ENCODE measurements around the gene YLPM1. TPM values are rescaled to one million over a fixed set of nuclear protein-coding genes. Genes with fewer than 3 reads are reported as not detected.

The YLPM1 gene
- total RNA-seq, 1 donor from 2014 or later, result 55.9 TPM

GRCh38 chr14:74832849-74833248, 69.7 kb downstream of the YLPM1 start:
- Histone ChIP-seq H3K27me3 (no peaks in the 10 kb centered on the region), H2AFZ (replicated peaks) (no peak overlapping the region), H3F3A (ENCODE audit: low read depth) (peaks cover 4% of the 10 kb centered on the region), H3K4me3 (no peak overlapping the region), H3K9me3 (ENCODE audit: low read depth) (no peaks in the 10 kb centered on the region), H3K79me2 (ENCODE audit: low read depth) (no peaks in the 10 kb centered on the region), H3K4me2 (no peak overlapping the region), H3K9ac (no peak overlapping the region), H3K4me1 (no peaks in the 10 kb centered on the region), H3K27ac (no peak overlapping the region), H4K20me1 (ENCODE audit: low read depth) (no peaks in the 10 kb centered on the region), H3K36me3 (peaks cover 16% of the 10 kb centered on the region)
- Mint-ChIP-seq H3K27ac (no peak overlapping the region), H3K4me3 (no peak overlapping the region), H3K4me1 (no peaks in the 10 kb centered on the region), H3K36me3 (peaks cover 17% of the 10 kb centered on the region), H3K9me3 (no peaks in the 10 kb centered on the region), H3K27me3 (ENCODE audit: insufficient read depth, low read depth) (no peaks in the 10 kb centered on the region)
- TF ChIP-seq EZH2phosphoT487 (IDR thresholded peaks at IDR 0.05) (no peak), CTCF (IDR thresholded peaks at IDR 0.05) (no peak), EZH2 (IDR thresholded peaks at IDR 0.05) (no peak)
- DNase-seq (ENCODE audit: low spot score), result no peak

- Histone ChIP-seq H3K79me2 (ENCODE audit: low read depth) (no peaks in the 10 kb centered on the region), H3K27me3 (no peaks in the 10 kb centered on the region), H3K4me3 (no peak overlapping the region), H3K4me1 (no peaks in the 10 kb centered on the region), H3F3A (ENCODE audit: low read depth) (peaks cover 4% of the 10 kb centered on the region), H3K36me3 (peaks cover 16% of the 10 kb centered on the region), H3K9ac (no peak overlapping the region), H3K27ac (no peak overlapping the region), H4K20me1 (ENCODE audit: low read depth) (no peaks in the 10 kb centered on the region), H2AFZ (replicated peaks) (no peak overlapping the region), H3K4me2 (no peak overlapping the region), H3K9me3 (ENCODE audit: low read depth) (no peaks in the 10 kb centered on the region)
- no peaks in the 10 kb centered on the region for H3K9me3 Mint-ChIP-seq
- no peaks in the 10 kb centered on the region for H3K4me1 Mint-ChIP-seq
- TF ChIP-seq CTCF (IDR thresholded peaks at IDR 0.05), result no peak
- TF ChIP-seq EZH2phosphoT487 (IDR thresholded peaks at IDR 0.05), result no peak
- no peak for TF ChIP-seq EZH2 (IDR thresholded peaks at IDR 0.05)
- no peak for DNase-seq (ENCODE audit: low spot score)
- no peak overlapping the region for H3K4me3 Mint-ChIP-seq
- H3K27me3 Mint-ChIP-seq (ENCODE audit: insufficient read depth, low read depth), result no peaks in the 10 kb centered on the region
- no peak overlapping the region for H3K27ac Mint-ChIP-seq
- peaks cover 12% of the 10 kb centered on the region for H3K36me3 Mint-ChIP-seq
These were observed 71.7 kb downstream of the YLPM1 start for GRCh38 chr14:74834692-74835392.

- H3K9me3 ChIP-seq (ENCODE audit: low read depth), result no peaks in the 10 kb centered on the region
- TF ChIP-seq CTCF (IDR thresholded peaks at IDR 0.05), result no peak
- no peak for TF ChIP-seq EZH2phosphoT487 (IDR thresholded peaks at IDR 0.05)
- no peak for TF ChIP-seq EZH2 (IDR thresholded peaks at IDR 0.05)
These were observed 72.6 kb downstream of the YLPM1 start for GRCh38 chr14:74835645-74836250.

More at GRCh38 chr14:74835645-74836250, 72.6 kb downstream of the YLPM1 start:
- Mint-ChIP-seq H3K4me1 (no peaks in the 10 kb centered on the region), H3K9me3 (no peaks in the 10 kb centered on the region), H3K27me3 (ENCODE audit: insufficient read depth, low read depth) (no peaks in the 10 kb centered on the region), H3K36me3 (peaks cover 6% of the 10 kb centered on the region), H3K27ac (no peak overlapping the region), H3K4me3 (no peak overlapping the region)
- no peaks in the 10 kb centered on the region for H3K4me1 ChIP-seq
- H4K20me1 ChIP-seq (ENCODE audit: low read depth), result no peaks in the 10 kb centered on the region
- no peak overlapping the region for H3K9ac ChIP-seq
- no peaks in the 10 kb centered on the region for H3K79me2 ChIP-seq (ENCODE audit: low read depth)
- peaks cover 16% of the 10 kb centered on the region for H3K36me3 ChIP-seq
- no peak overlapping the region for H3K27ac ChIP-seq
- peaks cover 4% of the 10 kb centered on the region for H3F3A ChIP-seq (ENCODE audit: low read depth)
- DNase-seq (ENCODE audit: low spot score), result no peak
- H3K4me2 ChIP-seq, result no peak overlapping the region
- no peaks in the 10 kb centered on the region for H3K27me3 ChIP-seq
- H2AFZ ChIP-seq (replicated peaks), result no peak overlapping the region
- H3K4me3 ChIP-seq, result no peak overlapping the region

Data from neural progenitor cell (in vitro differentiated cells).